GM12892 (cell line): Measurements from ENCODE around the gene MIER2.

Source experiments
- POLR2A ChIP-seq: IDR thresholded peaks from 2 replicates; pipeline ENCODE4 v1.6.1; 2011; ENCODE audit warnings: low read depth, low read length, control low read depth
- POLR2AphosphoS5 ChIP-seq: IDR thresholded peaks from 2 replicates; pipeline ENCODE4 v1.6.1; 2011; ENCODE audit warnings: low read depth, low read length, control low read depth
- TAF1 ChIP-seq: IDR thresholded peaks from 2 replicates; pipeline ENCODE4 v1.6.1; 2011; ENCODE audit warnings: low read depth, mild to moderate bottlenecking, control low read depth, low read length, borderline replicate concordance

- TF ChIP-seq POLR2AphosphoS5 (no peak), POLR2A (no peak), TAF1 (no peak)
Measured at GRCh38 chr19:282501-282900, 62.1 kb downstream of the MIER2 start.
